Parathyroid adenoma (tissue), 2 donors: Measurements from ENCODE around the gene FAM227B.
"Not testable (repeated sequence)": the region's sequence is repeated elsewhere in the genome, so short reads cannot be mapped to it uniquely, and the experiment has no call there.

Experiments
- H2AFZ ChIP-seq: fragments of 300-600 bp; sonication (generic); one replicate; pipeline ENCODE4 v1.7.0; 2017; ENCODE audit warnings: antibody characterized with exemption, mild to moderate bottlenecking
- H3K27ac ChIP-seq: fragments of 300-600 bp; sonication (generic); one replicate; pipeline ENCODE4 v1.7.0; 2017
- H3K27me3 ChIP-seq: fragments of 300-600 bp; sonication (generic); one replicate; pipeline ENCODE4 v1.7.0; 2017; ENCODE audit warnings: low read length; ENCODE audit not compliant: control insufficient read depth, insufficient read depth
- H3K36me3 ChIP-seq: fragments of 300-600 bp; sonication (generic); one replicate; pipeline ENCODE4 v1.7.0; 2017; ENCODE audit warnings: low read length; ENCODE audit not compliant: control insufficient read depth, insufficient read depth
- H3K4me1 ChIP-seq: fragments of 300-600 bp; sonication (generic); one replicate; pipeline ENCODE4 v1.7.0; 2017; ENCODE audit warnings: control low read depth
- H3K4me2 ChIP-seq: fragments of 300-600 bp; sonication (generic); one replicate; pipeline ENCODE4 v1.7.0; 2017; ENCODE audit warnings: low read length
- H3K4me3 ChIP-seq: fragments of 300-600 bp; sonication (generic); one replicate; pipeline ENCODE4 v1.7.0; 2017; ENCODE audit warnings: low read depth, low read length
- H3K79me2 ChIP-seq: fragments of 300-600 bp; sonication (generic); one replicate; pipeline ENCODE4 v1.7.0; 2017; ENCODE audit warnings: control low read depth
- H3K9ac ChIP-seq: fragments of 300-600 bp; sonication (generic); one replicate; pipeline ENCODE4 v1.7.0; 2017; ENCODE audit warnings: mild to moderate bottlenecking
- H3K9me3 ChIP-seq: fragments of 300-600 bp; sonication (generic); one replicate; pipeline ENCODE4 v1.7.0; 2017; ENCODE audit warnings: low read length; ENCODE audit not compliant: control insufficient read depth
- TF ChIP-seq, protein P1 (sequence below): fragments of 300-600 bp; sonication (generic); IDR thresholded peaks from one replicate; pipeline ENCODE4 v1.7.0; 2017; ENCODE audit warnings: antibody characterized with exemption, mild to moderate bottlenecking
- donor health status: primary hyperparathyroidism.

Gene FAM227B

DNA sequence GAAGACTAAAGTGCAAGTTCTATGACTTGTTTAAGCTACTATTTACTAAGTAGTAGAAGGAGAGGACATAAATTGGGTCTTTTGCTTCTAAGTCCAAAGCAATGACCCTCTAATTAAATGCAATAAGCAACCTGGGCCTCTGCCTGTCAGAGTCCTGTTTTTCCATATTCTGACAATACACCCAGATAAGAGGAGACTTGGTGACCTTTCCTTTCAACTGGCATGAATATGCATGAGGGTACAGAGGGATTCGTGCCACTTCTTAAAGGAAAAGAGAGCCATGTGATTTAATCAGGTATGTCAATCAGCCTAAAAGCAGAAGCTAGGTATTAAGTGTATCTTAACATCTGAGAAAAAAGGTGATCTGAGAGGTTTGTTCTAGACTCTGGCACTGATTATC, 248.3 kb downstream of the FAM227B start:
- H3K4me3 ChIP-seq: no peak overlapping the region
- no peaks in the 10 kb centered on the region for H3K36me3 ChIP-seq
- no peaks in the 10 kb centered on the region for H3K9me3 ChIP-seq
- H3K4me1 ChIP-seq: no peaks in the 10 kb centered on the region
- no peak overlapping the region for H3K4me2 ChIP-seq
- no peaks in the 10 kb centered on the region for H3K79me2 ChIP-seq
- no peaks in the 10 kb centered on the region for H3K27me3 ChIP-seq
- no peak overlapping the region for H3K9ac ChIP-seq
- H3K27ac ChIP-seq: no peak overlapping the region
- TF ChIP-seq, protein P1, sequence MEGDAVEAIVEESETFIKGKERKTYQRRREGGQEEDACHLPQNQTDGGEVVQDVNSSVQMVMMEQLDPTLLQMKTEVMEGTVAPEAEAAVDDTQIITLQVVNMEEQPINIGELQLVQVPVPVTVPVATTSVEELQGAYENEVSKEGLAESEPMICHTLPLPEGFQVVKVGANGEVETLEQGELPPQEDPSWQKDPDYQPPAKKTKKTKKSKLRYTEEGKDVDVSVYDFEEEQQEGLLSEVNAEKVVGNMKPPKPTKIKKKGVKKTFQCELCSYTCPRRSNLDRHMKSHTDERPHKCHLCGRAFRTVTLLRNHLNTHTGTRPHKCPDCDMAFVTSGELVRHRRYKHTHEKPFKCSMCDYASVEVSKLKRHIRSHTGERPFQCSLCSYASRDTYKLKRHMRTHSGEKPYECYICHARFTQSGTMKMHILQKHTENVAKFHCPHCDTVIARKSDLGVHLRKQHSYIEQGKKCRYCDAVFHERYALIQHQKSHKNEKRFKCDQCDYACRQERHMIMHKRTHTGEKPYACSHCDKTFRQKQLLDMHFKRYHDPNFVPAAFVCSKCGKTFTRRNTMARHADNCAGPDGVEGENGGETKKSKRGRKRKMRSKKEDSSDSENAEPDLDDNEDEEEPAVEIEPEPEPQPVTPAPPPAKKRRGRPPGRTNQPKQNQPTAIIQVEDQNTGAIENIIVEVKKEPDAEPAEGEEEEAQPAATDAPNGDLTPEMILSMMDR: no peak
- no peak overlapping the region for H2AFZ ChIP-seq

DNA sequence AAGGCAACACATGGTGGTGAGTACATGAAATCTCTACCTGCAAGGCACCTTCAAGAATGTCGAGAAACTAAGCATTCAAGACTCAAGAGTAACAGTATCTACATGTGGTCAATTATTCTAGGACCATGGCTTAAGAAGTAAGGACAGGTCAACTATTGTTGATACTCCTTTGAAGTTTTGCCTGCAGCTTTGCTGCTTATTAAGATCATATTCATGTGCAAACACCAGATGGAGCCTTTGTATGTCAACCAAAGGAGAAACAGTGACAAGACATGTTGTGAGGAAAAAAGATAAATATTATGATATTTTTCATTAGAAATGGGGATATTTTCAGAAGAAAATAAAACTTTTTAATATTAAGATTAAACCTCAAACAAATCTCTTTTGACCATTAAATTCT, 249.8 kb downstream of the FAM227B start:
- Histone ChIP-seq H3K27ac (no peak overlapping the region), H3K9me3 (no peaks in the 10 kb centered on the region), H3K9ac (no peak overlapping the region), H3K79me2 (no peaks in the 10 kb centered on the region), H3K4me1 (no peaks in the 10 kb centered on the region), H3K27me3 (no peaks in the 10 kb centered on the region), H3K36me3 (no peaks in the 10 kb centered on the region), H3K4me3 (no peak overlapping the region), H3K4me2 (no peak overlapping the region), H2AFZ (no peak overlapping the region)
- TF ChIP-seq, protein P1: no peak

DNA sequence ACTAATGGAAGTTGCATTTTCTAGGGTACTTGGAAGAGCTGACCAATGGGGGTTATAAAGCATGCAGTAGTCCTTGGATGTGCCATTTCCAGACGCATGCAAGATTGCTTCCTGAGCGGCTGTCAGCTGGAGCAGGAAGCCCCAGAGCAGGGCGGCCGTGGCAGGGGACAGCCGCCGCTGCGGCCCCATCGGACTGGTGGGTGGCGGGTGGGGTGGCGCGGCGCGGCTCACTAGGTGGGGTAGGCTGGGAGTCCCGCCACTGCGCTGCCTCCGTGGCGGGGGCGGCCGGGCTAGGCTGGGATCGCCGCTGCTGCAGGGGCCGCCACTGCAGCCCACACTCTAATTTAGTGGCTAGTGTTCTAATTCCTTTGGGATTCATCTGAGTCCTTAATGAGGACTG, 254.1 kb downstream of the FAM227B start:
- TF ChIP-seq, protein P1: no peak
- H3K4me1 ChIP-seq: no peaks in the 10 kb centered on the region

DNA sequence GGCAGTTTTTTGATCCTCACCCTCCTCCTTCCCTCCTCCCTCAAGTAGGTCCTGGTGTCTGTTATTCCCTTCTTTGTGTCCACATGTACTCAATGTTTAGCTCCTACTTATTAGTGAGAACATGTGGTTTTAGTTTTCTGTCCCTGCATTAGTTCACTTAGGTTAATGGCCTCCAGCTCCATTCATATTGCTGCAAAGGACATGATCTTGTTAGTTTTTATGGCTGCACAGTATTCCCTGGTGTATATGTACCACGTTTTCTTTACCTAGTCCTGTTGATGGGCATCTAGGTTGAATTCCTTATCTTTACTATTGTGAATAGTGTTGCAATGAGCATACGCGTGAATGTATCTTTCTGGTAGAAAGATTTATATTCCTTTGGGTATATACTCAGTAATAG, 259.2 kb downstream of the FAM227B start:
- no peak overlapping the region for H3K9ac ChIP-seq
- no peaks in the 10 kb centered on the region for H3K27me3 ChIP-seq
- H3K4me3 ChIP-seq: no peak overlapping the region
- no peaks in the 10 kb centered on the region for H3K79me2 ChIP-seq
- H3K36me3 ChIP-seq: no peaks in the 10 kb centered on the region
- H3K4me1 ChIP-seq: no peaks in the 10 kb centered on the region
- H3K9me3 ChIP-seq: no peaks in the 10 kb centered on the region
- no peak overlapping the region for H2AFZ ChIP-seq
- no peak overlapping the region for H3K27ac ChIP-seq
- TF ChIP-seq, protein P1: no peak
- no peak overlapping the region for H3K4me2 ChIP-seq

More for the DNA sequence above, 254.1 kb downstream of the FAM227B start:
- Histone ChIP-seq H3K27me3 (no peaks in the 10 kb centered on the region), H3K4me3 (no peak overlapping the region), H3K9me3 (no peaks in the 10 kb centered on the region), H3K9ac (no peak overlapping the region), H3K27ac (no peak overlapping the region), H3K79me2 (no peaks in the 10 kb centered on the region), H3K4me2 (no peak overlapping the region), H2AFZ (no peak overlapping the region), H3K36me3 (no peaks in the 10 kb centered on the region)

DNA sequence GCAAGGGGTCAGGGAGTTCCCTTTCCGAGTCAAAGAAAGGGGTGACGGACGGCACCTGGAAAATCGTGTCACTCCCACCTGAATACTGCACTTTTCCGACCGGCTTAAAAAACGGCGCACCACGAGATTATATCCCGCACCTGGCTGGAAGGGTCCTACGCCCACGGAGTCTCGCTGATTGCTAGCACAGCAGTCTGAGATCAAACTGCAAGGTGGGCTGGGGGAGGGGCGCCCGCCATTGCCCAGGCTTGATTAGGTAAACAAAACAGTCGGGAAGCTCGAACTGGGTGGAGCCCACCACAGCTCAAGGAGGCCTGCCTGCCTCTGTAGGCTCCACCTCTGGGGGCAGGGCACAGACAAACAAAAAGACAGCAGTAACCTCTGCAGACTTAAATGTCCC, 266.2 kb downstream of the FAM227B start:
- not testable (repeated sequence) for H3K79me2 ChIP-seq, H3K4me3 ChIP-seq, H3K27ac ChIP-seq, H3K9ac ChIP-seq, H3K9me3 ChIP-seq, H3K4me1 ChIP-seq, H3K36me3 ChIP-seq, H3K27me3 ChIP-seq, H2AFZ ChIP-seq, H3K4me2 ChIP-seq
